A549 (cell line): Measurements from ENCODE around the gene ABCF1. TPM values are rescaled to one million over a fixed set of nuclear protein-coding genes. Genes with fewer than 3 reads are reported as not detected.

Experiments
- ATAC-seq, 2 experiments: fragments of 200-7000 bp in 1 of 2; fragments of >200 bp in 1 of 2; cut with Nextera tagmentation in 1 of 2; cut with Tn5 transposase in 1 of 2; 3 replicates each; pipeline versions ENCODE4 v1.8.0 to v1.9.1; 2018 to 2020; ENCODE audit warnings: mild to moderate bottlenecking in 1 of 2, moderate library complexity in 1 of 2
- CTCF ChIA-PET: fragments of 300-600 bp; sonication (Branson Sonifier 250); formaldehyde crosslinking; extraction: SDS; loops from one replicate; lab custom pipeline; 2021; ENCODE audit warnings: antibody characterized with exemption, inconsistent platforms; lab: Yijun Ruan, JAX
- POLR2A ChIA-PET: fragments of 350-600 bp; formaldehyde crosslinking; extraction: SDS; loops from one replicate; lab custom pipeline; 2021; ENCODE audit warnings: antibody characterized with exemption, inconsistent platforms; lab: Yijun Ruan, JAX
- DNase-seq, 2 experiments: peaks; one replicate each; pipeline versions ENCODE4 v3.0.0 to v3.0.0-alpha.2; 2011 to 2016; ENCODE audit warnings: low read depth in 1 of 2, low spot score in 1 of 2
- FAIRE-seq: peaks from 2 replicates; lab custom pipeline; 2011; peaks lifted over from hg19 to GRCh38; lab: Jason Lieb, UNC
- H3K27ac ChIP-seq, 2 experiments: fragments of >200 bp; sonication (Bioruptor Twin); formaldehyde crosslinking; 3 replicates each; pipeline ENCODE4 v1.5.1; 2016 to 2017
- H3K4me1 ChIP-seq: fragments of >200 bp; sonication (Bioruptor Twin); formaldehyde crosslinking; 3 replicates; pipeline ENCODE4 v1.6.1; 2016
- H3K4me2 ChIP-seq: fragments of >200 bp; sonication (Bioruptor Twin); formaldehyde crosslinking; 3 replicates; pipeline ENCODE4 v1.6.1; 2016
- H3K4me3 ChIP-seq: fragments of >200 bp; sonication (Bioruptor Twin); formaldehyde crosslinking; 3 replicates; pipeline ENCODE4 v1.5.1; 2016
- H3K9me3 ChIP-seq: fragments of >200 bp; sonication (Bioruptor Twin); formaldehyde crosslinking; 3 replicates; pipeline ENCODE4 v1.6.1; 2016
- BCL3 ChIP-seq: fragments of >200 bp; sonication (Bioruptor Twin); formaldehyde crosslinking; IDR thresholded peaks from 3 replicates; pipeline ENCODE4 v1.6.1; 2016
- CBX2 ChIP-seq: fragments of 200-600 bp; sonication (generic); IDR thresholded peaks from 2 replicates; pipeline ENCODE4 v1.6.1; 2016; ENCODE audit warnings: low read depth, mild to moderate bottlenecking, borderline replicate concordance
- CBX8 ChIP-seq: fragments of 200-600 bp; sonication (generic); IDR thresholded peaks from 2 replicates; pipeline ENCODE4 v1.6.1; 2016
- CEBPB ChIP-seq, 2 experiments: fragments of >200 bp in 1 of 2; sonication (Bioruptor Twin) in 1 of 2; formaldehyde crosslinking in 1 of 2; IDR thresholded peaks; 2 replicates each; pipeline ENCODE4 v1.6.1; 2012 to 2016
- CHD2 ChIP-seq: fragments of 150-350 bp; IDR thresholded peaks from 2 replicates; pipeline ENCODE4 v1.6.1; 2014; ENCODE audit warnings: low read length; ENCODE audit not compliant: partially characterized antibody
- CTCF ChIP-seq: fragments of >200 bp; sonication (Bioruptor Twin); formaldehyde crosslinking; IDR thresholded peaks from 3 replicates; pipeline ENCODE4 v1.5.1; 2016
- EHMT2 ChIP-seq: fragments of 200-600 bp; sonication (generic); IDR thresholded peaks from 2 replicates; pipeline ENCODE4 v1.6.1; 2016; ENCODE audit warnings: antibody characterized with exemption, low read depth, mild to moderate bottlenecking, moderate library complexity
- ELK1 ChIP-seq: fragments of 150-350 bp; IDR thresholded peaks from 2 replicates; pipeline ENCODE4 v1.6.1; 2014; ENCODE audit warnings: low read depth, mild to moderate bottlenecking, low read length
- FOSB ChIP-seq: fragments of 250-450 bp; sonication (Bioruptor Pico); IDR thresholded peaks from 2 replicates; pipeline ENCODE4 v1.5.0; 2020; ENCODE audit warnings: mild to moderate bottlenecking, moderate library complexity
- HES2 ChIP-seq: fragments of >200 bp; sonication (Bioruptor Twin); formaldehyde crosslinking; IDR thresholded peaks from 2 replicates; pipeline ENCODE4 v1.6.1; 2016
- HEYL ChIP-seq: fragments of 250-450 bp; sonication (Bioruptor Pico); IDR thresholded peaks from 2 replicates; pipeline ENCODE4 v1.8.0; 2021; ENCODE audit warnings: mild to moderate bottlenecking, moderate library complexity
- HMGXB4 ChIP-seq: fragments of 250-450 bp; sonication (Bioruptor Pico); IDR thresholded peaks from 2 replicates; pipeline ENCODE4 v1.5.0; 2021; ENCODE audit warnings: mild to moderate bottlenecking, moderate library complexity, borderline replicate concordance
- HOXB13 ChIP-seq: fragments of 250-450 bp; sonication (Bioruptor Pico); IDR thresholded peaks from 2 replicates; pipeline ENCODE4 v1.5.0; 2020; ENCODE audit warnings: low read depth, mild to moderate bottlenecking, moderate library complexity
- HOXB5 ChIP-seq: fragments of 250-450 bp; sonication (Bioruptor Pico); IDR thresholded peaks from 2 replicates; pipeline ENCODE4 v1.5.0; 2020; ENCODE audit warnings: mild to moderate bottlenecking, moderate library complexity
- JUN ChIP-seq, 2 experiments: fragments of >200 bp; sonication (Bioruptor Twin); formaldehyde crosslinking; IDR thresholded peaks; 2 replicates in 1 of 2; 3 replicates in 1 of 2; pipeline ENCODE4 v1.6.1; 2016 to 2017
- JUNB ChIP-seq: fragments of >200 bp; sonication (Bioruptor Twin); formaldehyde crosslinking; IDR thresholded peaks from 2 replicates; pipeline ENCODE4 v1.6.1; 2016
- MAFK ChIP-seq: fragments of 450-650 bp; IDR thresholded peaks from 2 replicates; pipeline ENCODE4 v1.6.1; 2014; ENCODE audit not compliant: partially characterized antibody
- NFE2L2 ChIP-seq: fragments of 150-350 bp; conservative IDR thresholded peaks from 2 replicates; pipeline ENCODE4 v1.6.1; 2014; ENCODE audit warnings: low read length
- NR3C1 ChIP-seq: fragments of >200 bp; sonication (Bioruptor Twin); formaldehyde crosslinking; IDR thresholded peaks from 3 replicates; pipeline ENCODE4 v1.6.1; 2017
- PHF8 ChIP-seq: fragments of 200-600 bp; sonication (generic); IDR thresholded peaks from 2 replicates; pipeline ENCODE4 v1.6.1; 2016; ENCODE audit warnings: low read depth, mild to moderate bottlenecking, antibody characterized with exemption, moderate library complexity, borderline replicate concordance
- POLR2A ChIP-seq: IDR thresholded peaks from 2 replicates; pipeline ENCODE4 v1.6.1; 2012; ENCODE audit warnings: mild to moderate bottlenecking, low read length
- POLR2AphosphoS2 ChIP-seq: conservative IDR thresholded peaks from 2 replicates; pipeline ENCODE4 v1.6.1; 2012; ENCODE audit warnings: low read length, improper control_type of control experiment, inconsistent platforms
- RAD21 ChIP-seq, 2 experiments: fragments of >200 bp in 1 of 2; sonication (Bioruptor Twin) in 1 of 2; formaldehyde crosslinking in 1 of 2; IDR thresholded peaks in 1 of 2; conservative IDR thresholded peaks in 1 of 2; 2 replicates in 1 of 2; 3 replicates in 1 of 2; pipeline ENCODE4 v1.6.1; 2012 to 2018; ENCODE audit warnings: inconsistent platforms in 1 of 2
- REST ChIP-seq: fragments of 200-600 bp; sonication (generic); IDR thresholded peaks from 2 replicates; pipeline ENCODE4 v1.6.1; 2016; ENCODE audit warnings: antibody characterized with exemption, mild to moderate bottlenecking, moderate library complexity
- RFX5 ChIP-seq: fragments of 450-650 bp; IDR thresholded peaks from 2 replicates; pipeline ENCODE4 v1.7.1; 2014; ENCODE audit warnings: antibody characterized with exemption, mild to moderate bottlenecking, moderate library complexity
- TP53 ChIP-seq: fragments of 250-450 bp; sonication (Bioruptor Pico); IDR thresholded peaks from 2 replicates; pipeline ENCODE4 v1.5.0; 2021; ENCODE audit warnings: mild to moderate bottlenecking, moderate library complexity
- USF2 ChIP-seq: fragments of 450-650 bp; IDR thresholded peaks from 2 replicates; pipeline ENCODE4 v1.6.1; 2014; ENCODE audit warnings: antibody characterized with exemption
- ZNF302 ChIP-seq: fragments of 250-450 bp; sonication (Bioruptor Pico); IDR thresholded peaks from 2 replicates; pipeline ENCODE4 v1.9.0; 2021; ENCODE audit warnings: inconsistent platforms, mild to moderate bottlenecking, moderate library complexity
- WGBS: methylation state at CpG from one replicate; pipeline ENCODE4 v1.1.6; 2017; ENCODE audit errors: missing lambda C conversion rate; 5-methylcytosine and 5-hydroxymethylcytosine counted together
- polyA minus RNA-seq: library from RNA; depleted of rRNA, polyadenylated mRNA; stranded (reverse); fragments of >200 nt; gene quantifications from 2 replicates; pipeline ENCODE4 v1.2.3, GENCODE V29; 2011; rRNA and poly(A)+ RNA removed
- polyA plus RNA-seq, 4 experiments: library from polyadenylated mRNA; depleted of rRNA in 3 of 4; stranded (reverse); fragments of >200 nt; fragmentation: RNase III in 1 of 4; extraction: RNeasy Plus Mini Kit Qiagen cat#74134 plus additional on column Dnase treatment in 1 of 4; gene quantifications; 2 replicates in 3 of 4; 3 replicates in 1 of 4; pipeline ENCODE4 v1.2.3, GENCODE V29; 2011 to 2017

ABCF1 gene
- 30.2 and 31.0 TPM in 2 replicates for polyA plus RNA-seq (2011; rRNA removed)
- 34.1 and 35.6 TPM in 2 replicates for polyA plus RNA-seq (2012; cell fraction: cytosol; rRNA removed)
- 54.0 and 59.5 TPM in 2 replicates for polyA plus RNA-seq (2012; cell fraction: nucleus; rRNA removed)
- 71.3 to 73.3 TPM (median 72.0 TPM) in 3 replicates for polyA plus RNA-seq (2017; fragmentation: RNase III; extraction: RNeasy Plus Mini Kit Qiagen cat#74134 plus additional on column Dnase treatment)
- 62.5 and 64.1 TPM in 2 replicates for polyA minus RNA-seq

- peak within 1 kb of the TSS; percentile 52 for H3K4me3 ChIP-seq
- CTCF ChIA-PET = interaction anchor here (1.4 to 1.8 kb wide), 2 partner anchors 21 to 30 kb away, joined by 4 to 5 read pairs; no protein-coding TSS in a partner anchor
- FAIRE-seq (no peak), ATAC-seq (peak; percentile 95 to 97), DNase-seq (peak; percentile 89 to 96)
- peaks cover 14% of the 10 kb centered on the region for H3K4me1 ChIP-seq
- under 1% methylated on average over 43 of the region's 59 CpGs for WGBS
- peak within 1 kb of the TSS; percentile 89 to 99 for H3K27ac ChIP-seq
- POLR2A ChIA-PET = interaction anchor here (0.5 to 1.6 kb wide), 10 partner anchors 10 to 1103 kb away, joined by 3 to 15 read pairs (median 4); partner anchors contain the start of genes GNL1, MRPS18B and PRR3
- peak within 1 kb of the TSS; percentile 92 for H3K4me2 ChIP-seq
- H3K9me3 ChIP-seq = no peaks in the 10 kb centered on the region
- TF ChIP-seq NFE2L2 (no peak), TP53 (CRISPR knock-in tag) (peak; percentile 42; the same call in 1 of the 2 replicates), JUN (IDR thresholded peaks at IDR 0.05) (peak; percentile 65 to 89), RFX5 (no peak), CBX8 (no peak), EHMT2 (no peak), USF2 (peak; percentile 37), HEYL (CRISPR knock-in tag) (no peak), POLR2AphosphoS2 (no peak), CHD2 (peak; percentile 55), REST (peak; percentile 57), RAD21 (conservative IDR thresholded peaks at IDR 0.05 in 1 of 2, IDR thresholded peaks at IDR 0.05 in 1 of 2) (no peak), NR3C1 (no peak), HOXB13 (CRISPR knock-in tag) (no peak), JUNB (no peak), MAFK (no peak), POLR2A (peak; percentile 67), HES2 (no peak), PHF8 (peak; percentile 79), BCL3 (peak; percentile 83), HMGXB4 (CRISPR knock-in tag) (0 out of 2 replicates have a peak, but pooled peaks have one; percentile 21), FOSB (CRISPR knock-in tag) (no peak), ZNF302 (CRISPR knock-in tag) (no peak), CTCF (no peak), CEBPB (IDR thresholded peaks at IDR 0.05) (no peak), ELK1 (no peak), HOXB5 (CRISPR knock-in tag) (no peak; the same call in 1 of the 2 replicates), CBX2 (no peak)
Observed at GRCh38 chr6:30571075-30571761, at the start of gene ABCF1. ABCF1 (plus strand) TSS chr6:30571442; CDS start chr6:30571488, 46 bp downstream.
